ENCODE results near the gene VMA21. TPM values are rescaled to one million over a fixed set of nuclear protein-coding genes. Genes with fewer than 3 reads are reported as not detected.

VMA21 gene
- total RNA-seq, 2 donors from 2014 or later: 42.2 to 54.7 TPM

DNA sequence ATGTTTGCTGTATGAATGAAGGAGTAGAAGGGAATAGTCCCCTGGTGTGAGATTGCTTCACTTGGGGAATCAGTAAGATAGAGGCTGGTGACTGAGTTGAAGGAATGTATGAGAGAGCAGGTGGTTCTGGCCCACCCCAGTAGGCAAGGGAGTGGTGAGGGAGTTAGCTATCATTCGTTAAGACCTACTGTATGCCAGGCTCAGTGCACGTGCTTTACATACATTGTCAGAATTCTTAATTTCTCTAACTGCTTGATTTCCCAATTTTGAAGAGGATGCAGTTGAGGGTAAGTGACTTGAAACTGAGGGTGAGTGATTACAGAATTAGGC lies 700 bp downstream of the VMA21 start:
- Histone ChIP-seq H3K36me3 (ENCODE audit: control insufficient read depth, insufficient read depth, low read length) (no peaks in the 10 kb centered on the region), H3K27me3 (ENCODE audit: control insufficient read depth, insufficient read depth, low read length, poor library complexity, severe bottlenecking) (no peaks in the 10 kb centered on the region), H3K9me3 (ENCODE audit: control insufficient read depth, low read length) (no peaks in the 10 kb centered on the region), H3K9ac (ENCODE audit: extremely low read depth, low read length, poor library complexity, severe bottlenecking) (peak overlapping the region; percentile 81), H3K4me3 (ENCODE audit: low read length) (peak overlapping the region; percentile 92), H3K27ac (ENCODE audit: low read depth, low read length) (peak overlapping the region; percentile 71), H3K4me1 (ENCODE audit: control insufficient read depth, insufficient read depth, low read length) (no peaks in the 10 kb centered on the region)
- H3K36me3 Mint-ChIP-seq (ENCODE audit: low read depth): peaks cover 2% of the 10 kb centered on the region
- H3K27me3 Mint-ChIP-seq (ENCODE audit: insufficient read depth): no peaks in the 10 kb centered on the region
- WGBS, 2 experiments (ENCODE audit: insufficient coverage in 1 of 2, insufficient read length in 1 of 2): 6% methylated on average over 2 of the region's 2 CpGs; no CpG with 5 or more reads in 1 of the 2 experiments
- H3K9me3 Mint-ChIP-seq: peaks cover 46% of the 10 kb centered on the region
- H3K4me3 Mint-ChIP-seq: peak overlapping the region; percentile 83
- TF ChIP-seq, protein P1, sequence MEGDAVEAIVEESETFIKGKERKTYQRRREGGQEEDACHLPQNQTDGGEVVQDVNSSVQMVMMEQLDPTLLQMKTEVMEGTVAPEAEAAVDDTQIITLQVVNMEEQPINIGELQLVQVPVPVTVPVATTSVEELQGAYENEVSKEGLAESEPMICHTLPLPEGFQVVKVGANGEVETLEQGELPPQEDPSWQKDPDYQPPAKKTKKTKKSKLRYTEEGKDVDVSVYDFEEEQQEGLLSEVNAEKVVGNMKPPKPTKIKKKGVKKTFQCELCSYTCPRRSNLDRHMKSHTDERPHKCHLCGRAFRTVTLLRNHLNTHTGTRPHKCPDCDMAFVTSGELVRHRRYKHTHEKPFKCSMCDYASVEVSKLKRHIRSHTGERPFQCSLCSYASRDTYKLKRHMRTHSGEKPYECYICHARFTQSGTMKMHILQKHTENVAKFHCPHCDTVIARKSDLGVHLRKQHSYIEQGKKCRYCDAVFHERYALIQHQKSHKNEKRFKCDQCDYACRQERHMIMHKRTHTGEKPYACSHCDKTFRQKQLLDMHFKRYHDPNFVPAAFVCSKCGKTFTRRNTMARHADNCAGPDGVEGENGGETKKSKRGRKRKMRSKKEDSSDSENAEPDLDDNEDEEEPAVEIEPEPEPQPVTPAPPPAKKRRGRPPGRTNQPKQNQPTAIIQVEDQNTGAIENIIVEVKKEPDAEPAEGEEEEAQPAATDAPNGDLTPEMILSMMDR (conservative IDR thresholded peaks at IDR 0.05): no peak
- H3K27ac Mint-ChIP-seq: peak overlapping the region; percentile 82
- peaks cover 16% of the 10 kb centered on the region for H3K4me1 Mint-ChIP-seq
- DNase-seq: no peak

DNA sequence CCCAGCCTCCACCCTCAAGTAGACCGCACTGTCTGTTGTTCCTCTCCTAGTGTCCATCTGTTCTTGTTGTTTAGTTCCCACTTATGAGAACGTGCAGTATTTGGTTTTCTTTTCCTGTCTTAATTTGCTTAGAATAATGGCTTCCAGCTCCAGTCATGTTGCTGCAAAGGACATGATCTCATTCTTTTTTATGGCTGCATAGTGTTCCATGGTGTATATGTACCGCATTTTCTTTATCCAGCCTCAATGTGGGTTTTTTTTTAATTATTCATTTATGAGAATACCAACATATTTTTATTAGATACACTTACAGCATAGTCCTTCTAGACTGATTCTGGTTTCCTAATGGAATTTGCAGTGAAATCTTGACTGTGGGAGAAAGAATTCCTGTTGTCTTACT lies 1.3 kb downstream of the VMA21 start:
- WGBS, 2 experiments (ENCODE audit: insufficient coverage in 1 of 2, insufficient read length in 1 of 2): 82 to 100% methylated on average over 1 to 2 of the region's 3 CpGs
- no peak for DNase-seq
- Mint-ChIP-seq H3K9me3 (peaks cover 47% of the 10 kb centered on the region), H3K36me3 (ENCODE audit: low read depth) (peaks cover 4% of the 10 kb centered on the region), H3K4me1 (peaks cover 16% of the 10 kb centered on the region), H3K27ac (no peak overlapping the region), H3K27me3 (ENCODE audit: insufficient read depth) (no peaks in the 10 kb centered on the region), H3K4me3 (peak overlapping the region; percentile 83)
- H3K36me3 ChIP-seq (ENCODE audit: control insufficient read depth, insufficient read depth, low read length): no peaks in the 10 kb centered on the region
- H3K4me1 ChIP-seq (ENCODE audit: control insufficient read depth, insufficient read depth, low read length): no peaks in the 10 kb centered on the region
- no peaks in the 10 kb centered on the region for H3K27me3 ChIP-seq (ENCODE audit: control insufficient read depth, insufficient read depth, low read length, poor library complexity, severe bottlenecking)
- no peak overlapping the region for H3K9ac ChIP-seq (ENCODE audit: extremely low read depth, low read length, poor library complexity, severe bottlenecking)
- TF ChIP-seq, protein P1 (conservative IDR thresholded peaks at IDR 0.05): no peak
- H3K4me3 ChIP-seq (ENCODE audit: low read length): peak overlapping the region; percentile 92
- H3K27ac ChIP-seq (ENCODE audit: low read depth, low read length): no peak overlapping the region
- H3K9me3 ChIP-seq (ENCODE audit: control insufficient read depth, low read length): no peaks in the 10 kb centered on the region

DNA sequence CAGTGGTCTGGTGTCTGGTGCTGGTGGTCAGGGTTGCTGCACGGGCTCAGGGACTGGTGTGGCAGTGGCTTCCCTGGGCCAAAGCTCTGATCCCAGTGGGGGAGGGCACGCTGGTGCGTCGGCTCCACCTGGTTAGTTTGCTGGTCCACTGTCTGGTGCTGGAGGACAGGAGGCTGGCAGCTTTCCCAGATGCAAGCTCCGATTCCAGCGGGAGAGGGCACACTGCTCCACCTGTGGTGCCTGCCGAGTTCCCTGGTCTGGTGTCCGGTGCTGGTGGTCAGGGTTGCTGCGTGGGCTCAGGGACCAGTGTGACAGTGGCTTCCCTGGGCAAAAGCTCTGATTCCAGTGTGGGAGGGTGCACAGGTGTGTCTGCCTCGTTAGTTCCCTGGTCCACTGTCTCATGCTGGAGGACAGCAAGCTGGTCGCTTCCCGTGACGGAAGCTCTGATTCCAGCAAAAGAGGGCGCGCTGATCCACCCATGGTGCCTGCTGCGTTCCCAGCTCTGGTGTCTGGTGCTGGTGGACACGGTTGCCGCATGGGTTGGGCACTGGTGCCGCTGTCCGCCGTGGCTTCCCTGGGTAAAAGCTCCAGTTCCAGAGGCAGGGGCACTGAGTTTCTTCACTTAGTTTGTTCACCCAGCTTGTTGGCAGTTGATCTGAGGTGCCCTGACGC lies 5.8 kb downstream of the VMA21 start:
- TF ChIP-seq, protein P1 (conservative IDR thresholded peaks at IDR 0.05): no peak
- H3K9ac ChIP-seq (ENCODE audit: extremely low read depth, low read length, poor library complexity, severe bottlenecking): no peak overlapping the region
- H3K9me3 ChIP-seq (ENCODE audit: control insufficient read depth, low read length): no peaks in the 10 kb centered on the region
- H3K27ac ChIP-seq (ENCODE audit: low read depth, low read length): no peak overlapping the region
- no peak for DNase-seq
- H3K27me3 Mint-ChIP-seq (ENCODE audit: insufficient read depth): no peaks in the 10 kb centered on the region
- H3K36me3 Mint-ChIP-seq (ENCODE audit: low read depth): peaks cover 8% of the 10 kb centered on the region
- H3K4me3 ChIP-seq (ENCODE audit: low read length): no peak overlapping the region
- H3K36me3 ChIP-seq (ENCODE audit: control insufficient read depth, insufficient read depth, low read length): peaks cover 14% of the 10 kb centered on the region
- no peak overlapping the region for H3K4me3 Mint-ChIP-seq
- peaks cover 36% of the 10 kb centered on the region for H3K9me3 Mint-ChIP-seq
- H3K27ac Mint-ChIP-seq: no peak overlapping the region
- 80 to 87% methylated on average over 1 to 22 of the region's 22 CpGs for WGBS, 2 experiments (ENCODE audit: insufficient coverage in 1 of 2, insufficient read length in 1 of 2)
- H3K27me3 ChIP-seq (ENCODE audit: control insufficient read depth, insufficient read depth, low read length, poor library complexity, severe bottlenecking): no peaks in the 10 kb centered on the region
- H3K4me1 Mint-ChIP-seq: peaks cover 13% of the 10 kb centered on the region
- no peaks in the 10 kb centered on the region for H3K4me1 ChIP-seq (ENCODE audit: control insufficient read depth, insufficient read depth, low read length)

All from endodermal cell (in vitro differentiated cells).